Panc1 (cell line): ENCODE data around the gene ZBTB7C.

Experiments
- CTCF ChIP-seq: fragments of 450-650 bp; IDR thresholded peaks from 2 replicates; pipeline ENCODE4 v1.5.1; 2017; ENCODE audit warnings: mild to moderate bottlenecking
- SIN3A ChIP-seq: IDR thresholded peaks from 2 replicates; pipeline ENCODE4 v1.6.1; 2012; ENCODE audit warnings: low read depth, mild to moderate bottlenecking, low read length, moderate library complexity, borderline replicate concordance; ENCODE audit not compliant: insufficient read depth

- no peak for TF ChIP-seq CTCF
- TF ChIP-seq SIN3A = no peak
Measured at GRCh38 chr18:48106498-48106897, 302.7 kb downstream of the ZBTB7C start.
